OCI-LY1 (cell line): ENCODE data around the gene NISCH.

Experiments used
- H2AFZ ChIP-seq: fragments of 200-600 bp; sonication (generic), shearing (Covaris generic); 2 replicates; pipeline ENCODE4 v1.6.0; 2014; ENCODE audit warnings: antibody characterized with exemption, mild to moderate bottlenecking, low read length
- H3F3A ChIP-seq: fragments of 200-600 bp; sonication (generic), shearing (Covaris generic); 2 replicates; pipeline ENCODE4 v1.6.0; 2014; ENCODE audit warnings: mild to moderate bottlenecking, antibody characterized with exemption, low read length, moderate library complexity; ENCODE audit not compliant: insufficient read depth
- H3K27ac ChIP-seq: fragments of 200-600 bp; sonication (generic); 2 replicates; pipeline ENCODE4 v1.5.1; 2014; ENCODE audit warnings: low read length, mixed run types, mild to moderate bottlenecking, low read depth; ENCODE audit not compliant: poor library complexity, severe bottlenecking
- H3K27me3 ChIP-seq: fragments of 200-600 bp; sonication (generic); 2 replicates; pipeline ENCODE4 v1.6.0; 2014; ENCODE audit warnings: antibody characterized with exemption, mild to moderate bottlenecking, low read length, moderate library complexity; ENCODE audit not compliant: insufficient read depth
- H3K36me3 ChIP-seq: fragments of 200-600 bp; sonication (generic); 2 replicates; pipeline ENCODE4 v1.6.1; 2014; ENCODE audit warnings: mild to moderate bottlenecking, antibody characterized with exemption, low read length, moderate library complexity, mixed read lengths; ENCODE audit not compliant: insufficient read depth
- H3K4me1 ChIP-seq: fragments of 200-600 bp; sonication (generic); 2 replicates; pipeline ENCODE4 v1.5.1; 2014; ENCODE audit warnings: mild to moderate bottlenecking, low read length, moderate library complexity; ENCODE audit not compliant: insufficient read depth, severe bottlenecking
- H3K4me2 ChIP-seq: fragments of 200-600 bp; sonication (generic), shearing (Covaris generic); 2 replicates; pipeline ENCODE4 v1.6.1; 2014; ENCODE audit warnings: low read length
- H3K4me3 ChIP-seq: fragments of 200-600 bp; sonication (generic); 2 replicates; pipeline ENCODE4 v1.5.1; 2014; ENCODE audit warnings: low read length, low read depth, mild to moderate bottlenecking, mixed read lengths; ENCODE audit not compliant: poor library complexity, severe bottlenecking
- H3K79me2 ChIP-seq: fragments of 200-600 bp; shearing (Covaris generic); 2 replicates; pipeline ENCODE4 v1.6.1; 2016; ENCODE audit warnings: mixed run types, low read length, mixed read lengths; ENCODE audit not compliant: insufficient read depth
- H3K9ac ChIP-seq: fragments of 200-600 bp; sonication (generic), shearing (Covaris generic); 2 replicates; pipeline ENCODE4 v1.6.1; 2014; ENCODE audit warnings: mild to moderate bottlenecking, low read length, mixed read lengths
- H3K9me2 ChIP-seq: fragments of 200-600 bp; sonication (generic), shearing (Covaris generic); 2 replicates; pipeline ENCODE4 v1.6.1; 2014; ENCODE audit warnings: low read depth, mild to moderate bottlenecking, low read length, mixed read lengths
- H3K9me3 ChIP-seq: fragments of 200-600 bp; shearing (Covaris generic); 2 replicates; pipeline ENCODE4 v1.6.1; 2014; ENCODE audit warnings: low read length, mixed read lengths
- H4K20me1 ChIP-seq: fragments of 200-600 bp; sonication (generic), shearing (Covaris generic); 2 replicates; pipeline ENCODE4 v1.6.0; 2016; ENCODE audit warnings: mild to moderate bottlenecking, low read length; ENCODE audit not compliant: insufficient read depth
- EZH2 ChIP-seq: fragments of 200-600 bp; sonication (generic), shearing (Covaris generic); IDR thresholded peaks from 2 replicates; pipeline ENCODE4 v1.8.0; 2017; ENCODE audit warnings: borderline replicate concordance, mixed run types, mild to moderate bottlenecking, antibody characterized with exemption, low read length, moderate library complexity, mixed read lengths
- TF ChIP-seq, protein P1 (sequence below): fragments of 200-600 bp; sonication (generic), shearing (Covaris generic); IDR thresholded peaks from 2 replicates; pipeline ENCODE4 v1.5.1; 2017; ENCODE audit warnings: mild to moderate bottlenecking, antibody characterized with exemption, low read length, moderate library complexity, mixed read lengths

Gene NISCH

DNA sequence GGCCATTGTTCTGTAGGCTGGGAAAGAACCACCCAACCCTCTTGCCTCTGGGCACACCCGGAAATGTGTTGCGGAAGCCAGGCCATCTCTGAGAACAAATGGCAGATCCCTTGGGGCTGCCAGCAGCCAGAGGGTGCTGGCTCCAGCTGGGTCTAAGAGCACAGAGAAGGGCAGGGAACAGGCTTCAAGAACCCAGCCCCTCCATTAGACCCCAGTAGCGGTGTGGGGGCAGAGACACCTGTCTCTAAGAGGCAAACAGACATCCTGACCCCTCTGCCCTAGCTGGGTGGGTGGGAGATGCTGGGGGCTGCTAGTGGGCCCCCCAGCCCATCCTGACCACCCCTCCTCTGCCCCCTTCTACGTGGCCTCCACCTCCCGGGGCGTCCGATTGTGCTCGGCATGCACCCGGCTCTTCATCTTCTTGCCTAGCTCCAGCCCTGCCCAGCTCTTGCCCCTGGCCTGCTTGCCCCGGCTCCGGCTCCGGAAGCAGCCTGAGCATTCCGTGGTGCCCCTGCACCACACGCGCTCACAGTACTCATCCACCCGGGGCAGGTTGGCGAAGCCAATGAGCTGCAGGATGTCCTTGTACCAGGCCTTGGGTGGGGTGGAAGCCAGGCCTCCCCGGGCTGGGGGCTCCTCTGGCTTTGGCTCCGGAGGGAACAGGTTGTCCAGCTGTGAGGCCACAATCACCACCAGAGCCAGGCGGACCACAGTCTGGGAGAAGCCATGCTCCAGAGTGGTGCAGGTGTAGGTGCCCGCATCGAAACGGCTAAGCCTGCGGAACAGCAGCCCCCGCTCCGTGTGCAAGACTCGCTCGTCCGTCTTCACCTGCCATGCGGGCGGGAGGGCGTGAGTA lies 19.9 kb upstream of the NISCH start:
- TF ChIP-seq, protein P1, sequence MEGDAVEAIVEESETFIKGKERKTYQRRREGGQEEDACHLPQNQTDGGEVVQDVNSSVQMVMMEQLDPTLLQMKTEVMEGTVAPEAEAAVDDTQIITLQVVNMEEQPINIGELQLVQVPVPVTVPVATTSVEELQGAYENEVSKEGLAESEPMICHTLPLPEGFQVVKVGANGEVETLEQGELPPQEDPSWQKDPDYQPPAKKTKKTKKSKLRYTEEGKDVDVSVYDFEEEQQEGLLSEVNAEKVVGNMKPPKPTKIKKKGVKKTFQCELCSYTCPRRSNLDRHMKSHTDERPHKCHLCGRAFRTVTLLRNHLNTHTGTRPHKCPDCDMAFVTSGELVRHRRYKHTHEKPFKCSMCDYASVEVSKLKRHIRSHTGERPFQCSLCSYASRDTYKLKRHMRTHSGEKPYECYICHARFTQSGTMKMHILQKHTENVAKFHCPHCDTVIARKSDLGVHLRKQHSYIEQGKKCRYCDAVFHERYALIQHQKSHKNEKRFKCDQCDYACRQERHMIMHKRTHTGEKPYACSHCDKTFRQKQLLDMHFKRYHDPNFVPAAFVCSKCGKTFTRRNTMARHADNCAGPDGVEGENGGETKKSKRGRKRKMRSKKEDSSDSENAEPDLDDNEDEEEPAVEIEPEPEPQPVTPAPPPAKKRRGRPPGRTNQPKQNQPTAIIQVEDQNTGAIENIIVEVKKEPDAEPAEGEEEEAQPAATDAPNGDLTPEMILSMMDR: no peak
- no peak for TF ChIP-seq EZH2
- no peak overlapping the region for H3K9ac ChIP-seq
- H3K36me3 ChIP-seq: no peaks in the 10 kb centered on the region
- H3K4me3 ChIP-seq: no peak overlapping the region
- no peaks in the 10 kb centered on the region for H3K79me2 ChIP-seq
- peaks cover 4% of the 10 kb centered on the region for H3K4me1 ChIP-seq
- H3K27ac ChIP-seq: no peak overlapping the region
- H3F3A ChIP-seq: no peaks in the 10 kb centered on the region
- no peaks in the 10 kb centered on the region; the same call in 1 of the 2 replicates for H3K27me3 ChIP-seq
- H3K9me2 ChIP-seq: no peaks in the 10 kb centered on the region
- no peak overlapping the region for H3K4me2 ChIP-seq
- no peak overlapping the region for H2AFZ ChIP-seq
- no peaks in the 10 kb centered on the region for H3K9me3 ChIP-seq
- H4K20me1 ChIP-seq: no peaks in the 10 kb centered on the region

DNA sequence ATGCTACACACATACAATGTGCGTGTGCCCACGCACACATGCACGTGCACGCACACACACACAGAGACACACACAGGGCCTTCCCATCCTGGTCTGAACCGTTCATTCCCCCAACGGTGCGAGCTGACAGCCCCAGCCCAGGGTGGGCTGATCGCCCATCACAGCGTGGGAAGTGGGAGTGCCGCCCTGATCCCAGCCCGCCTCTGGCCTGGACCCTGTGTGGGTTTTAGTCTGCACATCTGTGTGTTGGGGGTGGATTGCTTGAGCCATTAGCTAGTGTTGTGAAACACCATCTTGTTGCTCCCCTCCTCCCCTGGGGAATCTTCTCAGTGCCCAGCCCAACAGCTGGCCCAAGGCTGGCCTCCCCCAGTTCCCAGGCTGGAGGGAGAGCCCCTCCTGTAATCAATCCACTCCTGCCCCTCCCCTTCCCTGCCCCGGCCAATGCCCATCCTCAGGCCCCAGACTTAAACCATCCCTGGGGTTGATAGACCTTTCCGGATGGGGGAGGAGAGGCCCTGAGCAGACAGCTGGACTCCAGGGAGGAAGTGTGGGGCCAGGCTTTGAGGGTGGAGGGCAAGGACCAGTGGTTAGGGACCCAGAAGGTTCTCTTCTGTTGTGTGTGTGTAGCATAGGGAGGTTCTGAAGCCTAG lies 18.8 kb upstream of the NISCH start:
- Histone ChIP-seq H3K4me2 (no peak overlapping the region), H2AFZ (no peak overlapping the region), H3K4me1 (peaks cover 4% of the 10 kb centered on the region), H3K9ac (no peak overlapping the region), H3K27ac (no peak overlapping the region), H4K20me1 (no peaks in the 10 kb centered on the region), H3F3A (no peaks in the 10 kb centered on the region), H3K4me3 (no peak overlapping the region), H3K36me3 (no peaks in the 10 kb centered on the region), H3K9me2 (no peaks in the 10 kb centered on the region), H3K9me3 (no peaks in the 10 kb centered on the region), H3K27me3 (peaks cover 6% of the 10 kb centered on the region; the same call in 1 of the 2 replicates), H3K79me2 (no peaks in the 10 kb centered on the region)
- TF ChIP-seq, protein P1: no peak
- TF ChIP-seq EZH2: no peak

DNA sequence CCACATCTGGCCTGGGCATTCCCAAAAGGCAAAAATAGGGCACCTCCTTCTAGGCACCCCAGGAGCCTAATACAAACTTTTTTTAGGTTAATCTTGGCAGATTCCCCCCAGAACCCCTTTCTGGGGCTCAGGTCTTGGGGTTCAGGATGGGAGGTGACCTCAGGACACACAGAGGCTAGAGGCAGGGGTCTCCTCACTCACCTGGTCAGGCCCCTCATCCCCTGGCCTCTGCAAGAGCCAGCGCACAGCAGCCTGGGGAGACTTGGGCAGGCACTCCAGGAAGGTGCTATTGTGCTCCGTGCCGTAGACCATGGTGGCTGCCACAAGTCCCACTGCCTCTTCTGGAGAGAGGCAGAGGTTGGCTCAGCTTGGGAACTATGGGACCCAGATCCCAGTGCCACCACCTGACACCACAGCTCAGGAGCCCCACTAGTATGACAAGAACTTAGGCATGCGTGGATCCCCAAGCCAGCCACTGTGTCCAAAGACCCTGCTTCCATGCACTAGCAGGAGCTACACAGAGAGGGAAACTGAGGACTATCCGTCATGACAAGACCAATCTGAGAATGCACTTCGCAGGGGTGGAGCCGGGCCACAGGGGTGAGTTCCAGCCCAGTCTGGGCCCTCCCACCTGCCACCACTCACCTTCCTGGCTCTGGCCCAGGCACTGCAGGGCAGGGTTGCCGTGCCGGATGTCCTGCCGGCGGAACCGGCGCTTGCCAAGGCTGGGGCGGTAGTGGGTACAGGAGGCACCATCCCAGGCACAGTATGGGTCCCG lies 17.9 kb upstream of the NISCH start:
- Histone ChIP-seq H3F3A (no peaks in the 10 kb centered on the region), H3K9me2 (no peaks in the 10 kb centered on the region), H3K36me3 (no peaks in the 10 kb centered on the region), H3K9me3 (no peaks in the 10 kb centered on the region), H3K4me2 (no peak overlapping the region), H3K4me1 (peaks cover 4% of the 10 kb centered on the region), H3K9ac (no peak overlapping the region), H4K20me1 (no peaks in the 10 kb centered on the region), H3K27ac (no peak overlapping the region), H3K79me2 (no peaks in the 10 kb centered on the region), H3K4me3 (no peak overlapping the region), H3K27me3 (peaks cover 6% of the 10 kb centered on the region; the same call in 1 of the 2 replicates), H2AFZ (no peak overlapping the region)
- no peak for TF ChIP-seq EZH2
- TF ChIP-seq, protein P1: no peak
